HG03354 (cell line): ENCODE data around the gene LGI1.
A peak's percentile ranks its signal among the peaks of the same experiment; 100 is the strongest.
"Not testable (repeated sequence)": the region's sequence is repeated elsewhere in the genome, so short reads cannot be mapped to it uniquely, and the experiment has no call there.

Experiments used
- ATAC-seq: cut with Tn5 transposase; IDR thresholded peaks from one replicate; pipeline ENCODE4 v1.9.1; 2021; ENCODE audit warnings: mild to moderate bottlenecking; ENCODE audit not compliant: unreplicated experiment, poor library complexity, severe bottlenecking

Gene LGI1

DNA sequence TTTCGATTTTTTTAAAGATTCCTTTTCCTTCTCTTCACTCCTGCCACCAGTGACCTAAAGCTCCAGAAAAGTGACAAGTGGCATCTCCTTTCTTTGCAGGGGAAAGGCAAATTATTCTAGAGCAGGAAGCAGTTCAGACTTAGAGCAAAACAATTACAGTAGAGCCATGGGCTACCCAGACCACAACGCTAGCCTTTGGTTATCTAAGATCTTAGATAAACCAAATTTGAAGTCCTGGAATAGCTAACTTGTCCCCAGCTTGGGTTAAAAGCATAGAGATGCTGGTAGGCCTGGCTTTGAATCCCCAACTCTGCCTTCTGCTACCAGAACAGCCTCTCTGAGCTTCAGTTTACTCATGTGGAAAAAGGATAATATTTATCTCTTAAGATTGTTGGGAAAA, 38.4 kb downstream of the LGI1 start:
- ATAC-seq: no peak

DNA sequence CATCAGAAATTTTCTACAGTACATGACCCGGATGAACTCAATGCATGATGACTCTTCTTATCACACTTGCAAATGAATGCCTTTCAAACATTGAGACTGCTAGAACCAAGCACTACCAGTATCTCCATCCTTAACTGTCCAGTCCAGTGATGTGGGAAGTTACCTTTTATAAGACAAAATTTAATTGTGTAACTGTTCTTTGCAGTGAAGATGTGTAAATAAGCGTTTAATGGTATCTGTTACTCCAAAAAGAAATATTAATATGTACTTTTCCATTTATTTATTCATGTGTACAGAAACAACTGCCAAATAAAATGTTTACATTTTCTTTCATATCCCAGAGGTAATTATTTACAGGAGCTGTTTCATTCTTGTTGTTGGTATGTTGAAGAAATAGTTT, 40.1 kb downstream of the LGI1 start:
- ATAC-seq: no peak

DNA sequence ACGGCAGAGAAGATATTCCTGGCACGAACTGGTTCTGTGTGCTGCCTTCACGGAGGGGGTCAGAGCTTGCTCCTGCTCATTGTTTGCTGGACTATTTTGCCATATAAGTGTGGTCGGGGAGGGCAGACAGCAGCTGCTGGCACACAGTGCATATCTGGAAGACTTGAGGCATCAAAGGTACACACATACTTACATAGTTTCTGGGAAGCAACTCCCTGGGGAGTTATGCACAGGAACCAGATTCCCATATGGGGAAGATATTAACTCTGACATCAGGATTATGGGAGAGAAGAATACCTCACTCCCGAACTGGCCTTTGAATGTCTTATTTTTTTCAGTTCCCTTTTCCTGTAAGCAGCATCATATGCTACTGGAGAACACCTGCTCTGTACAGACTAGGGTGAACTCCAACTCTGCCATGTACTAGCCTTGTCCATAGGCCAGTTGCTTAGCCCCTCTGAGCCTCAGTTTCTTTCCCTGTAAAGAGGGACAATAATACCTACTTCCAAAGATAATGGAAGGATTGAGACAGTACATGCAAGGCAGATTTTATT, 41.5 kb downstream of the LGI1 start:
- no peak for ATAC-seq

DNA sequence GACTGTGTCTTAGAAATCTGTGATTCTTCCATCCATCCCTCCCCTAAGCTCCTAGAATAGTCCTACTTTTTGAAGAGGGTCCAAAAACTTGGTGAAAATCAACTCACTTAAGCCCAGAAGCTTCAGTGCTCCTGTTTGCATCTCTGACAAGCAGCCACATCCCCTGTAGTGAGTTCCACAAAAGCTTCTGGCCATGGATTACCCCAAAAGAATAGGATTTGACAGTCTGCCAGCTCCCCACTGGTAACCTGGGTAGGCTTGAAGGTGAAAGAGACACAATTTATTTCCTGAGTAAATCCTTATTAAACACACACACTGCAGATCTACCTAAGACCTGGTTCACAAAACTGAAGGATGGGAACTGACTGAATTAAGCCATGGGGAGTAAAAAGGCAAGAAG, 46.5 kb downstream of the LGI1 start:
- ATAC-seq: no peak

- no peak for ATAC-seq
These were observed 49.2 kb downstream of the LGI1 start for GRCh38 chr10:93806903-93807302.

DNA sequence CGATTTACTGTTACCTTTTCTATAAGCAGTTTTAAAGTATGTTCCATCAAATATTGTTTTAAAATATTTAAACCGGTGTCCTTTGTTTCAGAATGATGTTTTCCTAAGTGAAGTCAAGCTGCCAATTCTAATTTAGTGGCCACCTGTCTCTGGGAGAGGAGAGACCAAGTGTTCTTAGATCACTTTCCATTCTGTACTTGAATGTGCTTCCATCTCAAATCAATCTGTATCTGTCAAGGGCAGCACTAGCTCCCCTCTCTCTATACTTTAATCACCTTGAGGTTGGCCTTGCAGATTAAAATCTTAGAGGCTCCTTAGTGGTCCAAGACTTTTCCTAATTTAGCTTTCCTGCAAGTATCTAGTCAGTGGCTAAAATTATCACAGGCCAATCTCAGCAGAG, 49.6 kb downstream of the LGI1 start:
- ATAC-seq: no peak

GRCh38 chr10:93812659-93813338, 55.1 kb downstream of the LGI1 start:
- no peak for ATAC-seq

DNA sequence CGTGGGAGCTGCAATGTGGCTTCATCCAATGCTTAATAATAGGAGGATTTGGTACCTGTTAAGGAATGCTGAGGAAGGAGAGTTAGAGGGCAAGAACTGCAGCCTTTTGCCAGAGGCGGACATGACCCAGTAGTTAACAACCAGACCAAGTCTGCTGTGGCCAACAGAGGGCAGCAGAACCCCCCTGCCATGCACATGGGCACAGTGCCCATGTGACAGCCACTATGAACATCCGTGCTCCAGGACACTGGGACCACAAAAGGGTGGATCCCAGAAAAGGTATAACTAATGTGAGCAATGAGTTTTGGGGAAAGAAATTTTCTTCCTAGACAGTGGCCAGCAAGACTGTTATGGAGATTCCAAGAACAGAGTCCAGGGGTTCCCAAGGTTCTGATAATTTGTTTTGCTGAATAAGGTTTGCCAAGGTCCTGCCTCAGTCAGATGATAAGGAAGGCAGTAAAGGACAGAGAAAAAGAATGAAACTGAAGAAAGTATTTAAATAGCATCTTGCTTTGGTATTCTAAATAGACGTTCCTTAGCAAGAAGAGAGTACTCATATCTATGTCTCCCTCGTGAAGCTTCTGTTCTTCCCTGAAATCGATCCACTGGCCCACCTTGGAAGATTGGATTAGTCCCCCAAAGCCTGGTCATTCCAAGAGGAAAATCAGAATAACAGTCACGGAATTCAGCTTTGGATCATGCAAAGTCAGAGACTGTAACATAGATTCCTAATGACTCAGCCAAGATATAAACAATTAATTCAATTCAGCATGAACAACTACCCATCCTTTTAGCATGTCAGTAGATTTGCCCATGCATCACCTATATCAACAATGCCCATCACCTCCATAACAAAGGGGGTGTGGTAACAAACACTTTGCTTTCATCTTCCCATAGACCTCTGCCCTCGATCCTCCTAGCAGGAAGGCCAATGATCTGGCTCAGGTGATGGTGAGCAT, 56.0 kb downstream of the LGI1 start:
- ATAC-seq: peak; percentile 67

DNA sequence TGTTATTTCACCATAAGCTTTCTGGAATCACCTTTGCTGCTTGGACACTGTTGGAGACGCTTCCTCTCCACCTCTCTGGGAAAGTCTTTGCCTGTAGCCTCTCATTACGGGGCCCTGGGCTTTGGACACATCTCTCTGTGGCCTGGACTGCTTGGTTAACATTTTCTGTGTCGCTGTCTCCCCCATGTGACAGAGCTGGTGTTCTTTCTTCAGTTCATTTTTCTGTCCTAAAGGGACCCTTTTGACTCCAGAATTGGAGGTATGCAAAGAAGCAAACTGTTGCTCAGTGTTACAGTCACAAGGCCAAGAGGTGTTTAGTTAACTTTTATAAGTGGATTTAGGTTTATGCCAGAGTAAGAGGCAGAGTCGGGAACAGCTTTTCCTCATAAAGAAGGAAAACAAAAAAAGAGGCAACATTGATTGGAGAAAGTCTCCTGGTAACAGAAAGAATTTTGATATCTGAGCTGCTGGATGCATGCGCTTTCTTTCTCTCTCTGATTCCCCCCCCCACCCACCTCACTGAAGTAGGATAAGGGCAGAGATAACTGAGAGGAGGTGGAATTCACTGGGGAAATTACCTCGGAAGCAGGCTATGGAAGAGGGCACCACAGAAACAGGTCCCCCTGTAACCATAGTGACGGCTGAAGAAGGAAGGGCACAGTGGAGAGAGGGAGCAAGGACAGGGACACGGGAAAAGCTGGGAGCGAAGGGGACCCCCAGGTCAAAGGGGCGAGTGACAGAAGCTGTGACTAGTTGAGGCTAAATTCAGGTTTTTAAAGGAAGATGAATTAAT, 57.8 kb downstream of the LGI1 start:
- ATAC-seq: no peak

GRCh38 chr10:93816123-93816747, 58.5 kb downstream of the LGI1 start:
- ATAC-seq: peak; percentile 45

- ATAC-seq: no peak
These were observed 60.4 kb downstream of the LGI1 start for GRCh38 chr10:93818086-93818485.

- ATAC-seq: no peak
These were observed 61.8 kb downstream of the LGI1 start for GRCh38 chr10:93819520-93819919.

GRCh38 chr10:93820434-93820833, 62.7 kb downstream of the LGI1 start:
- no peak for ATAC-seq

GRCh38 chr10:93821051-93821772, 63.5 kb downstream of the LGI1 start:
- ATAC-seq: no peak

- ATAC-seq: no peak
These were observed 68.6 kb downstream of the LGI1 start for GRCh38 chr10:93826355-93826754.

GRCh38 chr10:93827056-93827804, 69.5 kb downstream of the LGI1 start:
- ATAC-seq: no peak

GRCh38 chr10:93831065-93831464, 73.3 kb downstream of the LGI1 start:
- not testable (repeated sequence) for ATAC-seq

- no peak for ATAC-seq
These were observed 78.0 kb downstream of the LGI1 start for GRCh38 chr10:93835770-93836169.
